Fibroblast of gingiva (primary cell): ENCODE data around the gene TBL1XR1.
A peak's percentile ranks its signal among the peaks of the same experiment; 100 is the strongest.

Experiments used
- DNase-seq: peaks from one replicate; pipeline ENCODE4 v3.0.0-alpha.2; 2011; ENCODE audit warnings: low read depth

TBL1XR1 gene

DNA sequence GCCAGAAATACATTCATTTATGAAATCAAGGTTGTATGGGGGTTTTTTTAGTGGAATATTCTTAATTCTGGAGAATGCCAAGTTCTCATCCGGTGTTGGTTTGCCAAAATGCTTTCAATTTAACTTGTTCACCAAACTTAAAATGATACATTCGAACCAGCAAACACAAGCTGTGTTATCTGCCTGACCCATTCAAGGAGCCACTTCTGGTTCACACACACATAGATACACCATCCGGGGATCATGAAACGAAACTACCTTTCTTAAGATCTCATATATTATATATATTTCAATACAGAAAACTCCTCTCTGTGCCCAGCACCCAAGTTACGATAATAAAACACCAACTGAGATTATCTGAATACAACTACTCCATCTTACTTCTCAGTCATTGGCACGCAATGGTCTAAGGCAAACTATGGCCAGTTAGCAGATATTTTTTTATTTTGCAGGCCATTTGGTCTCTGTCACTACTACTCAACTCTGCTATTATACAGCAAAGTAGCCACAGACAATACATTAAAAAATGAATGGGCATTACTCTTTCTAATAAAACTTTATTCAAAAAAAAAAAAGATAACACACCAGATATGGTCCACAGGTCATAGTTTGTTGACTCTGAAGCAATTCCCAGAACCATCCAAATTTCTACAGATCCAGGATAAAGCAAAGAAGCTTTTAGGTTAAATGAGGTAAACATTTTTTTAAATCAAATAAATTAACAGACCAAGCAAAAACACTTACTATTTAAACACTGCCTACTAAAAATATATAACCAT lies 89.6 kb downstream of the TBL1XR1 start:
- no peak for DNase-seq

DNA sequence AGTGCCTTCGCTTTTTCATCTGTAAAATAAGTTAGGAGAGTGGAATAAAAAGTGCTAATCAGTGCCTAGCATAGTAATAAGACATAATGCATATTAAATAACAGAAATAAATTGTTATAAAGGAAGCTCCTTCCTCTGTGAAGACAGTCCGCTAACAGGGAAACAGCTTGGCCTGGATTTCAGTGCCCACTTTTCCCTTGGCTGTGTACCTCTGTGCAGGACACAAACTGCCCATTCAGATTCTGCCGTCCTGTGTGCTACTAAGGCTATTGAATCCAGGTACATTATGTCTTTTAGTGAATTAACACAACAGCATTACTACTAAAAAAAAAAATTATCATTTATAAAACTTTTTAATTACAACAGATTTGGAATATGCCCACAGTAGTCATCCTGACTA lies 90.7 kb downstream of the TBL1XR1 start:
- no peak for DNase-seq

DNA sequence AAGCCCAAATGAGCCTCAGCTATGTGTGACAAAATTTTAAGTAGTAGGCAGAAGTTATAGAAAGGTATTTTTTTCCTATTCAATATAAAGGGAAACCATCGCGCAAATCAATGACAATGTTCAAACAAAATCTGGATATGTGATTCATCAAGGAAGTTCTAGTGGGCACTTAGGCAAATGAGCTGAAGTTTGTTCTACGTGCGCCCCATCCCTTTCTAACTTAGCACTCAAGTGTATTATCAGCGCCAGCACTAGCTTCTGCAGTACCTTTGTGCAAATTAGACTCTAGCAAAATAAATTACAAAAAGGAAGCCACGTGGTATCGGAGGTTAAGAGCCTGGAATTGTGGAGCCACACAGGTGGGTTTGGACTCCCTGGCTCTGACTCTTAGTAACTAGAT lies 91.1 kb downstream of the TBL1XR1 start:
- no peak for DNase-seq

DNA sequence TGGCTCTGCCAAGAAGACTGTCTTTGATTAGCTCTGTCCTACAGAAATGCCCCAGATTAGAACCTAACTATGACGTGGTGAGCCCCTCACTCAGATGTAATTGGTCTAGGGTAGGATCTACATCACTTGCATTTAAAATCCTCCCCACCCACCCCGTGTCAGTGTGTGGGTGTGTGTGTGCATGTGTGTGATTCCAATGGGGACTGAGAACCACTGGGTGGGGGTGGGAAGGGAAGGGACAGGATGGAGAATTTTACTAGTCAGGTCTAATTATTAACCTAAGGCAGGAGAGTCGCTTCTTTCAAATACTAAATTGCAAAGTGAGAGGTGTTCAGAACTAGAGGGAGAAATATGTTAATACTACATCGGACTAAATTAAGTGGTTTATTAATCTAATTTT lies 91.7 kb downstream of the TBL1XR1 start:
- no peak for DNase-seq

DNA sequence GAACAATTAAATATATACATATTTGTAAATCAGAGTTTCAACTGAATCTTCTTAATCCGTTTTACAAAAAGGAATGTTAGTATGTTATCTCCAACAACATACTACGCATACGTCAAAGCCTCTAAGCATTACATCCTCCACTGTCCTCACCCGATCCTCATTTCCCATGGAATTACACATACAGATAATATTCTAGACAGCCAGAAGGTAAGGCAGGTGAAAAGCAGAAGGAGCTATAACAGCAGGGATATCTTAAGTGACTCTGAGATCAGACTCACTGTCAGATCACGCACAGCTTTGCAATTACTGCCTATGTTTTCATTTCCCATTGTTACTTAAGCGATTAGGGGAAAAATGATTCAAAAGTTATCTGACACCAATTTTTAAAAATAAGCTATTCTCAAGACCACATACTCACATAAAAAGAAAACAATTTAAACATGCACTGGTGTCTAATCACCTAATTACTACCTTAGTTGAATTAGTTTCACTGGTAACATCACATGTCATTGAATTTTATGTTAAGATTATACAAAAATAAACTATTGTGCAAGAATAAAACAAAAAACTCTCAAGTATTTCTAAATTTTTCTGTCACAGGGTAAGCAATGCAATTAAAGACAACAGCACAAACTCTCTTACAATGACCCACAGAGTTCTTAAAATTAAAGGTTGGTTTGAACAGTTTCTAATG lies 92.8 kb downstream of the TBL1XR1 start:
- no peak for DNase-seq

DNA sequence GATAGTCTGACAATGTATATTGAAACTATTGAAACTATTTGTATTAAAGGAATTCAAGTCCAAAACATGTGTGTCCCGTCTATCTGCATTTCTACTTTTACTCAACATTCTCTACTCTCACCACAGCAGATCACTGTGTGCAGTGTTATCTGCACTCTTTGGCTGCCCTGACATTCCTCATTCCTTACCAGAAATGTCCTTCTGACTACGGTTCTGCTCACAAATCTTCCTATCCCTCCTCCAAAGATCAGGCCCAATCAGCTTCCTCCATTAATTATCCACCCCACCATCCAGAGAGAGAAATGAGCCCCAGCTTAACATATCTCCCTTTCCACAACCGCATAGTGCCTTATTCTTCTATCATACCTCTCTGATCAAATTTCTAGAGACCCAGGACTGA lies 94.7 kb downstream of the TBL1XR1 start:
- DNase-seq, result no peak

DNA sequence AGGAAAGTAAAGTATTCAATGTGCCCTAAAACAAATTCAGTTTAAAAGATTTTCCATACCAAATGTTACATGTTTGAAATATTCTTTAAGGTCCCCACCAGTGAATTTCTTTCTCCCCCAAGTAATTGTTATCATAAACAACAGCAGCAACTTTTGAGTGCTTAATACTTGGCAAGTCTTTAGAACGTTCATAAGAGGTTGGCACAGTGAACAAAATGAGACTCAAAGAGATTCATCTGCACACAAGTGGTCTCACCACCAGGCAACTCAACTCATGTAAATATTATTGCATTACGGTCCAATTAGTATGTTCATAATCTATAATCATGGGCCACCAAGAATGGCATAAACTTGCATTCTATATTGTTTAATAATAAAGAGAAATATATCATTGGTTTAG lies 98.7 kb downstream of the TBL1XR1 start:
- no peak for DNase-seq

DNA sequence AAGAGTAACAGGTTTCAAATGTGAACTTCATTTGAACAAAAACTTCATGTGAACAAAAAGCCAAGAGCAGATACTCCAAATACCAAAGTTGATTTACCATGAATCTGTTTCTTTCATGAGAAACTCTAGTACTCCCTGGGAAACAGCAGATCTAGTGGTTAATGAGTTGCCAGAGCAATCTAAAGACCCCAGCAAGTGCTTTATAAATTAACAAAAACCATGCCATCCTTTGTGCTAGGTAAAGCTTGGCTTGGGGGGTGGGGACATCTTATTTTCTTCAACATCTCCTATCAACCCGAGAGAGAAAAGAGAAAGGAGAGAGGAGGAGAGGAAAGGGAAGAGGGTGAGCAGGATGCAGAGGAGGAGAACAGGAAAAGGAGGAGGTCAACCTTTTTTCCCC lies 100.7 kb downstream of the TBL1XR1 start:
- DNase-seq, result no peak

DNA sequence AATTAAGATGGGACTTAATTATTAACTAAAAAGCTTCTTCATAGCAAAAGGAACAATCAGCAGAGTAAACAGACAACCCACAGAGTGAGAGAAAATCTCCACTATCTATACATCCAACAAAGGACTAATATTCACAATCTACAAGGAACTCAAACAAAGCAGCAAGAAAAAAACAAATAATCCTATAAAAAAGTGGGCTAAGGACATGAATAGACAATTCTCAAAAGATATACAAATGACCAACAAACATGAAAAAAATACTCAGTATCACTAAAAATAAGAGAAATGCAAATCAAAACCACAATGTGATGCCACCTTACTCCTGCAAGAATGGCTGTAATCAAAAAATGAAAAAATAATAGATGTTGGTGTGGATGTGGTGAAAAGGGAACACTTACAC lies 103.3 kb downstream of the TBL1XR1 start:
- no peak for DNase-seq

DNA sequence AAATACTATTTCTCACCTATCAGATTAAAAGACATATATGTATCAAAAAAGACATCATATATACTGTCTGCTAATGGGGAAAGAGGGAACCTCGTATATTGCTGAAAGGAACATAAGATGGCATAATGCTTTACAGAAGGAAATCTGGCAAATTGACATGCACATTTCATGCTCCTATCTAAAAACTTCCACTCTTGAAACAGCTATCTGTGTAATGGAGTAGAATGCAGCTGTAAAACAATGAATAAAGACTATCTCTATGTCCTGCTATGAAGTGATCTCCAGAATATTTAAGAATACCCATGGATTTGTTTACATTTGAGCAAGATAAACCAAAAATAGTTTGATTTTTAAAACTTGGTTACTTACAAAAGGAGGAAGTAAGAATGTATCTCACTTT lies 107.4 kb downstream of the TBL1XR1 start:
- no peak for DNase-seq

DNA sequence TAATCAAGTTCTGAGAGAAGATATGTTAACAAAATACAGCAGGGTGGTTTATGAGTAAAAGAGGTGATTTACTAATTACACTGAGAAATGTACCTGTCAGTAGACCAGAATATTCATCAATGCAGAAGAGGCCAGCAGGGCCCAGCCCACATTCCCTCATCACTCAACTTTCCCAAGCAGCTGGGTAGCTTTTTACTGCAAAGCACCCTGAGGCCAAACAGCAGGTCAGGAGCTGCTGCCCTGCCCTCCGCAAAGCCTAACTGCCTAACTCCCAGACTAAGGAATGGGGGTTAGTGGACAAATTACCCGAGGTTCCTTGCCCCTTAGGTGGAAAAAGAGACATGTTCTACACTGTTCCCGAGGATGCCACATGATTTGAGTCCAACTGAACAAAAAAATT lies 108.2 kb downstream of the TBL1XR1 start:
- no peak for DNase-seq

DNA sequence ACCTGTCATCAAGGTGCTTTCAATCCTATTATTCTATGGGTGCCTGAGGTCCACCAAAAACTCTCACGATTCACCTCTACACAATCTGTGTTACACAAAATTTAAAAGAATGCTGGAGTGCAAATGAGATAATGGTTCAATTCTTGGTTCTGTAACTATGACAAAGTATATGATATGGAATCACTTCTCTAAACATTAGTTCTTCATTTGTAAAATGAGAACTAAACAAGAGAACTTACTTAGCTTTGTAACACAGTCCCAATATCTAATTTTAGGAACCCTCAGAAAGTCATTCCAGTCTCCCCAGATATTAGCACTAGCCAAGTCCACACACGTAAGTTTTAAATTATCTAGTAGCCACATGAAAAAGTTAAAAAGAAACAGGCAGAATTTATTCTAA lies 111.5 kb downstream of the TBL1XR1 start:
- DNase-seq, result no peak

DNA sequence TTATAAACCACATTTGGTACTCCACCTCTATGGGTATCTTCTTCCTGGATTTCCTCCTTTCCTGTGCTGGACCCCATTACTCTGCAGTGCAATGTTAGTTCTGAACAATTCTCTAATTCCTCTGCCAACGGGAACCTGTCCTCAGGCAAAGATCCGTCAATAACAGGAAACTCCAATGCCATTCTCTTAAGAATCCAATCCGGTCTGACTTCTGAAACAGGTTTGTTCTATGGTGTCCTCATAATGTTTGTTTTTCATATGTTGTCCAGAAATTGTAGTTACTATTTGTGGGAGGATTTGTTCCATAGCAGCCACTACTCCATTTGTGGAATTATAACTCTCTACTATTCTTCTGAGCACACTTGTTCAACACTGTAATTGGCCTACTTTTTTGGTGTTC lies 112.7 kb downstream of the TBL1XR1 start:
- no peak for DNase-seq

DNA sequence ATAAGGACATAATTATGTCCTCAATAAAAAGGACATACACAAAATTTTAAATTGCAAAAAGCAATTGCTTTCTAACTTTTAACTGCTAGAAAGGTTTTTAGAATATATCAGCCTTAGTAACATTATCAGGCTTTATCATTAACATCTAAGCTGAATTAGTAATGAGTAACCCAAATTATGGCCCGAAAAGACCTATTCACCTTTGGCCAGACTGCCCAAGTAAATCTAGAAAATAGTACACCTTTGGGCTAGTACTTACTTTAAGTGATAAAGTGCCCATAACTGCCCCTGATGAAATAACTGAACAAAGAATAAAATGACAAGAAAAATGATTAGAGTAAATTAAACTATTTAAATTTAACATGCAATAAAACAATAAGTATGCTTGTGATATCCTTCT lies 117.2 kb downstream of the TBL1XR1 start:
- no peak for DNase-seq

DNA sequence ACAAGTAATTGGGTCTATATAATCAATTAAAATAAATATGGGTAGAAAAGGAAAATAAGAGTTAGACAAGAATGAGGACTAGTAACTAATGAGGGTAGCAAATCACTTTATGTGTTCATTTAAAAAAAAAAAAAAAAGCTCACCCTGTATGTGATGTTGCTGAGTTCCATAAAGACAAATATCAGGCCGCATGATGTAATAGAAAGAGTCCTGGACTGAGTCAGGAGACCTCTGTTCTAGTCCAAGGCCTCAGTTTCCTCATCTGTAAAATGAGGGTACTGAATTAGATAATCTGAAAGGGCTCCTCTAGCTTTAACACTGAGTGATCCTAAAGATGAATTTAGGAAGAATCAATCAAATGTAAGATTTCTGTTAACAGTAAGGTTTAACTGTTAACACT lies 117.6 kb downstream of the TBL1XR1 start:
- DNase-seq, result no peak

DNA sequence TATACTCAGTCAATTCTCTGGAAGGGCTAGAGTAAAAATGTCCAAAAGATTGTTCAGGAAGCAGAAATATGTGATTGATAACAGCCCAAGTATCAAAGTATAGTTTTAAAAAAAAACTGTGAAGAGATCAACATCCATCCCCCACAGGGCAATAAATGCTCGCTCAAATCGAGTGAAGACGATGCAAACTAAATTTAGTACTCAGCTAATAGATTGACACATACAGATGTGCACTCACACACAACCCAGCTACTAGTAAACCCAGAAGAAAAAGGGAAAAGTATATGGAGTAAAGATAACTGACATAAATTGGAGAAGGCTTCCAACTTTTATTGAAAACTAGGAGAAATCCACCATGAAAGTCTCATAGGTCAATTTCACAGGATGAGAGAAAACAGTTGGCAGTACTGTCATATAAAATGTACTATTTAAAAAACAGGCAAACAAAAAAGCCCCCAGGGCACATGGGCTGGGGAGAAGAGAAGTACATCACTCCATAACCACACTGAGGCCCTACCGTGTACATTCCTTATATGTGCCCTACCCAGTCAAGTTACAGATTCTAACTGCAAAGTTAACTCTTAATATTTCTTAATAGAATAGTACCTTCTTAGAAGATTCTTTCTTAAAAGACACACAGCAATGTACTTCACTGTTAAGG lies 125.7 kb downstream of the TBL1XR1 start:
- DNase-seq, result no peak

DNA sequence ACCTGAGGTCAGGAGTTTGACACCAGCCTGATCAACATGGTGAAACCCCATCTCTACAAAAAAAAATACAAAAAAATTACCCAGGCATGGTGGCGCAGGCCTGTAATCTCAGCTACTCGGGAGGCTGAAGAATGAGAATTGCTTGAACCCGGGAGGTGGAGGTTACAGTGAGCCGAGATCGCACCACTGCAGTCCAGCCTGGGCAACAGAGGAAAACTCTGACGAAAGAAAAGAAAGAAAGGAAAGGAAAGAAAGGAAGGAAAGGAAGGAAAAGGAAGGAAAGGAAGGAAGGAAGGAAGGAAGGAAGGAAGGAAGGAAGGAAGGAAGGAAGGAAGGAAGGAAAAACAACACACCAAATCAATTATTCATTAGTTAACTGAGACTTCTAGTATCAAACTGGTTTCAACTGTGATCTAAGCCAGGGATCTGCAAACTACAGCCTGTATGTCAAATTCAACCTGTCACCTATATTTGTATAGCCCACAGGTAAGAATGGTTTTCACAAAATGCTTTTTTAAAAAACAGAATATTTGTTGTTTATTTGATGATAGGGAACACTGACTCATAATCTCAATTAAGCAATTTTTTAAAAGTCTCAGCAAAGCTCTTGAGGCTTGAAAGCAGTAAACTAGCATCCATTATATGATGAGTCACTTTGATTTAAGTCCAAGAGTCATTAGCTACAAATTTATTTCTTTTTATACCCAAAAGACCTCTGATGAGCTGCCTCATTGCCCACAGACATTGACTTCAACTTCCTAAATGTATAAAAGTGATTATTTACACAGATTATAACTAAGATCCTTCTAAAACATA lies 127.6 kb downstream of the TBL1XR1 start:
- DNase-seq, result peak; percentile 42

DNA sequence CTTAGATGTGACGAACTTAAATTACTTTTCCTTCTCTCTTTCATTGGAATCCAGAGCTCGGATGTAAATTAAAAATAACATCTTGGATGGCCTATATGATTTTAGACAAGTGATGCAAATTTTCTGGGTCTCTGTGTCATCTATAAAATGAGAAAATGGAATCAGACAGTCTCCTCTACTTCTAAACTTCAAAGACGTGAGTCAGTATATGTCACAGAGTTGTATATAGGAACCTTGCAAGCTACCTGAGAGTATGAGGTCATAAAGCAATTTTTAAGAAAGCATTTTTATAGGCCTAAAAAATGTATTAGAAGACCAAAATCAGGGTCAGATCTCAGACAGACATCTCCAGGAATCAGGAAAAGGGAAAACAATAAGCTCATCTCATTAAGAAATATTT lies 128.3 kb downstream of the TBL1XR1 start:
- DNase-seq, result no peak

DNA sequence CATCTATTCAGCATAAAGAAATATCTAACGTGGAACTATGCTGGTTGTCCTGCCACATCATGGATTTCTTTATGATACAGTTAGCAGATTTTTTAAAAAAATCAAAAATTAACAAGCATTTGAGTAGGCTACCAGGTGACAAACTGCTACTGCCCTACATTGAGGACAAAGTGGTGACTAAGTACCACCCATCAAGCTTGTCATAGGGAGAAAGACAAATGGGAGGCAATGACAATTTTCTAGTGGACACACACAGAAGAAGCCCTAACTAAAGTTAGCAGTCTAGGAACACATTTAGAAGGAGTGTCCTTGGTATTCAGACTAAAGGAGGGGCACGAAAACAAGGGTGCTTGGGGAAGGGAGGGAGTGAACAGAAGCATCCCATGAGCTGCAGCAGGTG lies 131.2 kb downstream of the TBL1XR1 start:
- DNase-seq, result no peak

DNA sequence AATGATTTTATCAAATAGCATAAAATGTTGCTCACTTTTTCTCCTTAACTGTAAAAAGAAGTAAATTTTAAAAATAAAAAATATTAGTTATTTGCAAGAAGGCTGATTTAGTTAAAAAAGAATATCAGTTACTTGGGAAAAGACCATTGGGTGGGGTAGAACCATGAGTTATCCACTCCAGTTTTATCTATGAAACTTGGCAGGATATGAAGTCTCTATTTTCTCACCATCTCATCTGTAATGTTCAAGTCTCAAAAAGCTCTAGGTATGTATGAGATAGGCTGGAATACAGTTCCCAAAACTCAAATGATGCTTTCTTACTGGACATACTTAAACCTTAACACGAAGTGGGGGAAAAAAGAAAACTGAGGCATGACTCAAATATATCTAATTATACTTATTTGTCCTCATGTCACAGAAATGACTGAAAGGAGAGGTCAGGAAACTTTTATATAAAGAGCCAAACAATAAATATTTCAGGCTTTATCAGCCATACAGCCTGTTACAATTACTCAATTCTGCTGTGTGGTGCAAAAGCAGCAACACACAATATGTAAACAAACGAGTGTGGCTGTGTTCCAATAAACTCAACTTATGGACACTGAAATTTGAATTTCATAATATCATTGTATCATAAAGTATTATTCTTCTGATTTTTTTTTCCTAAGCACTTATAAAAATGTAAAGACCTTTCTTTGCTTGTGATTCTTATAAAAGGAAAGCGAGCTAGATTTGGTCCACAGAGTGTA lies 131.8 kb downstream of the TBL1XR1 start:
- DNase-seq, result peak; percentile 32

DNA sequence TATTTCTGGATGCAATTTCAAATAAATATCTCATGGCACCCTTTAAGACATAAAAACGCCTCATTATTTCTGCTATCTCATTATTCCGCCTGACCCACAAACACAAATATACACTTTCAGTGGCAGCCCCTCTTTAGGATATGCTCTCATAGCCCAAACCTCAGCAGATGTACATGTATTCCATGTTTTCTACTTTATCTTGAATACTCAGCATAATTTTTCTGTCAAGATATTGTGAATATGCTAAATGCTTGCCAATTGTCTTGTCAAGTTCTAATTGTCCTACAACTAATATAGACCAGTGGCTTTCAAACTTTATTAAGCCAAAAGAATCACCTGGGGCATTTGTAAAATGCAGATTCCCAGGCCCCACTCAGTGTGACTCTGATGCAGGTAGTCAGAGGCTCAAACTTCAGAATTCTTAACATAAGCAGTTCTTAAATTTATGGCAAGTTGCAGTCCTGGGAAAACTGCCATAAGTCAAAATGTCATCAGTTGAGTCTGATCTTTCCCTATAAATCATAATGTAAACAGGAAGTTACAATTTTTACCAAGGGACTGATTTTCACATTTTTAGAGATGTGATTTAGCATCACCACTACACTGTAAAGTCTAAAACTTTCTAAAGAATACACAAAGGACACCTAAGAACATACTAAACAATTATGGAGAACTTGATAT lies 135.1 kb downstream of the TBL1XR1 start:
- no peak for DNase-seq
